Suprapubic skin (tissue), 4 donors: ENCODE measurements around the gene TCP11L1. TPM values are rescaled to one million over a fixed set of nuclear protein-coding genes. Genes with fewer than 3 reads are reported as not detected.
A peak's percentile ranks its signal among the peaks of the same experiment; 100 is the strongest.

Experiments
- DNase-seq, 2 donors: peaks; one replicate each; pipeline ENCODE4 v3.0.0-alpha.2; 2019; ENCODE audit warnings: low spot score in 2 of 2
- H3K27ac ChIP-seq: fragments of 200-600 bp; sonication (generic); one replicate; pipeline ENCODE4 v1.5.1; 2019
- H3K27me3 ChIP-seq: fragments of 200-600 bp; sonication (generic); one replicate; pipeline ENCODE4 v1.5.1; 2019
- H3K36me3 ChIP-seq: fragments of 200-600 bp; sonication (generic); one replicate; pipeline ENCODE4 v1.5.1; 2019
- H3K4me1 ChIP-seq: fragments of 200-600 bp; sonication (generic); one replicate; pipeline ENCODE4 v1.5.1; 2019
- H3K4me3 ChIP-seq: fragments of 200-600 bp; sonication (generic); one replicate; pipeline ENCODE4 v1.5.1; 2019; ENCODE audit warnings: mild to moderate bottlenecking
- H3K9me3 ChIP-seq: fragments of 200-600 bp; sonication (generic); one replicate; pipeline ENCODE4 v1.5.1; 2019
- EP300 ChIP-seq: sonication (generic); formaldehyde crosslinking; IDR thresholded peaks from one replicate; pipeline ENCODE4 v1.6.1; 2017; ENCODE audit warnings: antibody characterized with exemption
- POLR2A ChIP-seq, 2 donors: fragments of 450-650 bp; IDR thresholded peaks; one replicate each; pipeline ENCODE4 v1.6.1; 2017; ENCODE audit warnings: antibody characterized with exemption in 2 of 2, mild to moderate bottlenecking in 2 of 2, moderate library complexity in 2 of 2
- POLR2AphosphoS5 ChIP-seq, 3 donors: sonication (generic); formaldehyde crosslinking; IDR thresholded peaks; one replicate each; pipeline ENCODE4 v1.6.1; 2017; ENCODE audit warnings: antibody characterized with exemption in 3 of 3
- WGBS: methylation state at CpG from one replicate; pipeline ENCODE4 v1.1.5; 2018; 5-methylcytosine and 5-hydroxymethylcytosine counted together
- total RNA-seq, 4 donors: library from RNA; depleted of rRNA; stranded (reverse); fragments of >200 nt; gene quantifications; one replicate each; pipeline ENCODE4 v1.1.0, GENCODE V29; 2016
- TF ChIP-seq, protein P1 (sequence below), 2 donors: fragments of 200-600 bp in 1 of 2; fragments of 450-650 bp in 1 of 2; sonication (generic) in 1 of 2; IDR thresholded peaks; one replicate each; pipeline ENCODE4 v1.5.1; 2016 to 2019; ENCODE audit warnings: antibody characterized with exemption in 2 of 2, mild to moderate bottlenecking in 1 of 2, moderate library complexity in 1 of 2

Gene TCP11L1, protein sequence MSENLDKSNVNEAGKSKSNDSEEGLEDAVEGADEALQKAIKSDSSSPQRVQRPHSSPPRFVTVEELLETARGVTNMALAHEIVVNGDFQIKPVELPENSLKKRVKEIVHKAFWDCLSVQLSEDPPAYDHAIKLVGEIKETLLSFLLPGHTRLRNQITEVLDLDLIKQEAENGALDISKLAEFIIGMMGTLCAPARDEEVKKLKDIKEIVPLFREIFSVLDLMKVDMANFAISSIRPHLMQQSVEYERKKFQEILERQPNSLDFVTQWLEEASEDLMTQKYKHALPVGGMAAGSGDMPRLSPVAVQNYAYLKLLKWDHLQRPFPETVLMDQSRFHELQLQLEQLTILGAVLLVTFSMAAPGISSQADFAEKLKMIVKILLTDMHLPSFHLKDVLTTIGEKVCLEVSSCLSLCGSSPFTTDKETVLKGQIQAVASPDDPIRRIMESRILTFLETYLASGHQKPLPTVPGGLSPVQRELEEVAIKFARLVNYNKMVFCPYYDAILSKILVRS
- total RNA-seq: 10 to 100 TPM; 34.8 to 65.6 (median 42.9) TPM

DNA sequence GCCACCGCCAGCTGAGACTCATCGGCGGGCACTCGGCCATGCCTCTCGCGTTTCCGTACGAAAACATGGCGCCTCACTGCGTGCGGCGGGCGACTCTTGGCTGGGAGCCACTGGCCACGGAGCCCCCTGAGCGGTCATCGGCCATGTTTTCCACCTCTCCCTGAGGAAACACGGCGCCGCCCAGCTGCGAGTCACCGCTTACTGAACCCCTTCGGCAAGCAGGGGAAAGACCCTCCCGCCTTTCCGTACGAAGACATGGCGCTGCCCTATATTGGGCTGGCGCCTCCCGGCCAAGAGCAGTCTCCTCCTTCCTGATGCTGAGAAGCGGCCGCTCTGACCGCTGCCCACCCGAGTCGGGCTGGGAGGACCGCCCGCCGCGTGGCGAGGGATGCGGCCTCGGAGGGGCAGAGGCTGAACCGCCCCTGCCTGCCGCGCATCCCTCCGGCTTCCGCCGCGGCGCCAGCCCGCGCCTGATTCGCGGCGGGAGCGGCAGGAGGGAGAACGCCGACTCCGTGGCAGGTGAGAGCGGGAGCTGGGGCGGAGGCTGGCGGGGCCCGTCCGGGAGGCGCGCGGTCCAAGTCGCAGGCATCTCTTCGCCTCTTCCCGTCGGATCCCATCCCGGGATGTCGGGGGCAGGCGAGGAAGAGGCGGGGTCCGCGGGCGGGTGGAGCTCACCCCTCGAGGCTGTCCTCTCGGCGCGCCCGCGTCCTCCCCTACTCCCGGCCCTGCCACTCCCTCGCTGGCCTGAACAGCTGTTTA lies at the start of gene TCP11L1:
TSS of gene TCP11L1 (plus strand) at position 299 of the 759 bp plus-strand sequence. CDS start 4,202 bp downstream, outside the sequence.
- Histone ChIP-seq H3K36me3 (no peaks in the 10 kb centered on the region), H3K4me3 (peak within 1 kb of the TSS; percentile 90), H3K4me1 (peaks cover 37% of the 10 kb centered on the region), H3K9me3 (no peaks in the 10 kb centered on the region), H3K27ac (peak within 1 kb of the TSS; percentile 91), H3K27me3 (no peaks in the 10 kb centered on the region)
- TF ChIP-seq, protein P1, sequence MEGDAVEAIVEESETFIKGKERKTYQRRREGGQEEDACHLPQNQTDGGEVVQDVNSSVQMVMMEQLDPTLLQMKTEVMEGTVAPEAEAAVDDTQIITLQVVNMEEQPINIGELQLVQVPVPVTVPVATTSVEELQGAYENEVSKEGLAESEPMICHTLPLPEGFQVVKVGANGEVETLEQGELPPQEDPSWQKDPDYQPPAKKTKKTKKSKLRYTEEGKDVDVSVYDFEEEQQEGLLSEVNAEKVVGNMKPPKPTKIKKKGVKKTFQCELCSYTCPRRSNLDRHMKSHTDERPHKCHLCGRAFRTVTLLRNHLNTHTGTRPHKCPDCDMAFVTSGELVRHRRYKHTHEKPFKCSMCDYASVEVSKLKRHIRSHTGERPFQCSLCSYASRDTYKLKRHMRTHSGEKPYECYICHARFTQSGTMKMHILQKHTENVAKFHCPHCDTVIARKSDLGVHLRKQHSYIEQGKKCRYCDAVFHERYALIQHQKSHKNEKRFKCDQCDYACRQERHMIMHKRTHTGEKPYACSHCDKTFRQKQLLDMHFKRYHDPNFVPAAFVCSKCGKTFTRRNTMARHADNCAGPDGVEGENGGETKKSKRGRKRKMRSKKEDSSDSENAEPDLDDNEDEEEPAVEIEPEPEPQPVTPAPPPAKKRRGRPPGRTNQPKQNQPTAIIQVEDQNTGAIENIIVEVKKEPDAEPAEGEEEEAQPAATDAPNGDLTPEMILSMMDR (IDR thresholded peaks at IDR 0.05): no peak
- TF ChIP-seq POLR2AphosphoS5 (IDR thresholded peaks at IDR 0.05): peak in 2 of 3 donors; percentile 73 to 83
- peak; percentile 96 for DNase-seq
- 0% methylated on average over 20 of the region's 84 CpGs for WGBS

DNA sequence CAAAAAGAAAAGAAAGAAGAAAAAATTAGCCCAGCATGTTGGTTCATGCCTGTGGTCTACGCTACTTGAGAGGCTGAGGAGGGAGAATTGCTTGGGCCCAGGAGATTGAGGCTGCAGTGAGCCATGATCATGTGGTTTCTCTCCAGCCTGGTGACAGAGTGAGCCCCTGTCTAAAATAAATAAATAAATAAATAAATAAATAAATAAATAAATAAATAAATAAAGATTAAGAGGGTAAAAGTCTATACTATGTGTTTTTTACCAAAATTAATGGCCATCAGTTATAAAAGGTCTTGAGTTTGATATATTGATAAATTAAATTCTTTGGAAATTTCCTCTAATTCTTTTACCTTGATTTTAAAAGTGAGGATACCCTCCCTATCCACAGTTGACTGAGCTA lies 48.9 kb upstream of the TCP11L1 start:
- TF ChIP-seq EP300: no peak
- TF ChIP-seq POLR2AphosphoS5 (IDR thresholded peaks at IDR 0.05): no peak
- TF ChIP-seq, protein P1 (IDR thresholded peaks at IDR 0.05): no peak
- no peak for TF ChIP-seq POLR2A (IDR thresholded peaks at IDR 0.05)
- H3K4me1 ChIP-seq: no peaks in the 10 kb centered on the region
- 0% methylated on average over 1 of the region's 1 CpG for WGBS
- no peak for DNase-seq
- H3K9me3 ChIP-seq: peaks cover 9% of the 10 kb centered on the region
- no peak overlapping the region for H3K27ac ChIP-seq
- no peaks in the 10 kb centered on the region for H3K27me3 ChIP-seq
- H3K4me3 ChIP-seq: no peak overlapping the region
- H3K36me3 ChIP-seq: no peaks in the 10 kb centered on the region

DNA sequence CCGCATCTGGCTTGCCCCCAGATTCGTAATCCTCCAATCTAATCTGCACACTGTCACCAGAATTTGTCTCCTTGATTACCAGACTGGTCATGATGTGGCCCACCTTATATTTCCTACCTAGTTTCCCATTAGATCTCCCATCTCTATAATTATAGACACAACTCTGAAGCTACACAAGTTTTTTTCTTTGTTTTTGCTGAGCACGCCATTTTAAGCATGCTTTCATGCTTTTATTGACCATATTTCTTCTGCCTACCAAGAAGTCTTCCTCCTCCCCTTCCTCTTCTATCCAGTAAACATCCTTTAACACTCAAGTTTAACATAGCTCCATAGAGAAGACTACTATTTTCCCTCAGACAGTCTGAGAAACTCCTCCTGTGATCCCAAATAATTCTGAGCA lies 47.9 kb upstream of the TCP11L1 start:
- no peak overlapping the region for H3K27ac ChIP-seq
- H3K27me3 ChIP-seq: no peaks in the 10 kb centered on the region
- no peaks in the 10 kb centered on the region for H3K36me3 ChIP-seq
- no peaks in the 10 kb centered on the region for H3K4me1 ChIP-seq
- 93% methylated on average over 3 of the region's 3 CpGs for WGBS
- no peak for TF ChIP-seq EP300
- H3K4me3 ChIP-seq: no peak overlapping the region
- peaks cover 9% of the 10 kb centered on the region for H3K9me3 ChIP-seq
- DNase-seq: no peak

DNA sequence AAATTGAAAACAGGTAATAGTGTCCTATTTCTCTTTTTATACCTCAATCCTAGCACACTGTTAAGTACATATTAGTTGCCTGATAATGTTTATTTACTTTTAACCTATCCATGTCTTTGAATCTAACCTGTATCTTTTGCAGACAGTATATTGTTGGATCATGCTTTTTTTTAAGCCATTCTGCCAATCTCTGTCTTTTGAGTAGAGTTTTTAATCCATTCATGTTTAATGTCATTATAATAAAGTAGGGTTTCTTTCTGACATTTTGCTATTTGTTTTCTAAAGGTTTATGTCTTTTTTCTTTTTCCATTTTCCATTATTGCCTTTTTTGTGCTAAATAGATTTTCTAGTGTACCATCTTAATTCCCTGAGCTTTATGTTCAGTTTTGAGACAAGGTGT lies 47.5 kb upstream of the TCP11L1 start:
- Histone ChIP-seq H3K27me3 (no peaks in the 10 kb centered on the region), H3K4me1 (no peaks in the 10 kb centered on the region), H3K4me3 (no peak overlapping the region), H3K36me3 (no peaks in the 10 kb centered on the region), H3K27ac (no peak overlapping the region), H3K9me3 (peaks cover 9% of the 10 kb centered on the region)
- no peak for TF ChIP-seq POLR2AphosphoS5 (IDR thresholded peaks at IDR 0.05)
- TF ChIP-seq EP300: no peak
- no peak for TF ChIP-seq POLR2A (IDR thresholded peaks at IDR 0.05)
- TF ChIP-seq, protein P1 (IDR thresholded peaks at IDR 0.05): no peak
- DNase-seq: no peak

DNA sequence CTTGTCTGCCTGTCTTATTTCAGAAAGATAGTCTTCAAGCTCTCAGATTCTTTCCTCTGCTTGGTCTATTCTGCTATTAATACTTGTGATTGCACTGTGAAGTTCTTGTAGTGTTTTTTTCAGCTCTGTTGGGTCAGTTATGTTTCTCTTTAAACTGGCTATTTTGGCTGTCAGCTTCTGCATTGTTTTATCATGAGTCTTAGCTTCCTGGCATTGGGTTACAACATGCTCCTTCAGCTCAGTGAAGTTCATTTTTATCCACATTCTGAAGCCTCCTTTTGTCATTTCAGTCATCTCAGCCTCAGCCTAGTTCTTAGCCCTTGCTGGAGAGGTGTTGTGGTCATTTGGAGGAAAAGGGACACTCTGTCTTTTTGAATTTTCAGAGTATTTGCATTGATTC lies 39.2 kb upstream of the TCP11L1 start:
- DNase-seq: no peak
- TF ChIP-seq, protein P1 (IDR thresholded peaks at IDR 0.05): no peak
- no peak for TF ChIP-seq POLR2A (IDR thresholded peaks at IDR 0.05)
- H3K4me3 ChIP-seq: no peak overlapping the region
- H3K27ac ChIP-seq: no peak overlapping the region
- H3K9me3 ChIP-seq: no peaks in the 10 kb centered on the region
- H3K4me1 ChIP-seq: no peaks in the 10 kb centered on the region
- no peaks in the 10 kb centered on the region for H3K36me3 ChIP-seq
- no peaks in the 10 kb centered on the region for H3K27me3 ChIP-seq
